COLO829 (cell line): Measurements from ENCODE around the gene VPS8.
A peak's percentile ranks its signal among the peaks of the same experiment; 100 is the strongest.

Source experiments
- DNase-seq: peaks from one replicate; pipeline ENCODE4 v3.0.0; 2012; ENCODE audit warnings: low spot score

Gene VPS8

DNA sequence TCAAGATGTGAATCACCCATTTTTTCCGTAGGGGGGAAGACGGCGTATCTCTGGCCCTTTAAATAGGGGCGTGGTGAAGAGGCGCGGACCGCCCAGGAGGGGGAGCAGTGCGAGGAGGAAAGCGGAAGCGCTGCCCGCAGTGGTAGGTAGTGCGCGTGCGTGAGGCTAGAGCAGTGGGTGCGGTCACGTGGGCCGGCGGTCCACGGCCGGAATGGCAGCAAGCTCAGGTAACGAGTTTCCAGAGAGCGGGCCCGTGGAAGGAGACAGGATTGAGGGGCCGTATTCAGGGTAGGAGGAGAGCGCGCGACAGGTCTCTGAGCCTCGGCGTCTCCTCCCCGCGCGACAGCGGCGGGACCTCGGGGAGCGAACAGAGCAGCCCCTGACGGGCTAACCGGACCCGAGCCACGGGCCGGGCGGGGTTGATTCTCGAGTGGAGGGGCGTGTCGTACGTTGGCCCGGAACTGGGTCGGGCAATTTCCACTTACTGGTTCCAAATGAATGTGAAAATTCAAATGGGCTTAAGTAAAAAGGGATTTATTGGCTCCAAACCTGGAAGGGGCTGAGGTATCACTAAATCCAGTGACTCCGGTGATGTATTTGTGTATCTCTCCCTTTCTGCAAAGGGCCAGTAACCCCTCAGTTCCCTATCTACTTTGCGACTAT lies at the start of gene VPS8:
TSS of gene VPS8 (plus strand) at position 168 of the 663 bp plus-strand sequence. CDS start 12,467 bp downstream, outside the sequence.
- DNase-seq: peak; percentile 96

- DNase-seq: no peak
Measured at GRCh38 chr3:184764191-184764590, 47.8 kb upstream of the VPS8 start.

- DNase-seq: no peak
Measured at GRCh38 chr3:184765047-184765729, 46.8 kb upstream of the VPS8 start.

DNA sequence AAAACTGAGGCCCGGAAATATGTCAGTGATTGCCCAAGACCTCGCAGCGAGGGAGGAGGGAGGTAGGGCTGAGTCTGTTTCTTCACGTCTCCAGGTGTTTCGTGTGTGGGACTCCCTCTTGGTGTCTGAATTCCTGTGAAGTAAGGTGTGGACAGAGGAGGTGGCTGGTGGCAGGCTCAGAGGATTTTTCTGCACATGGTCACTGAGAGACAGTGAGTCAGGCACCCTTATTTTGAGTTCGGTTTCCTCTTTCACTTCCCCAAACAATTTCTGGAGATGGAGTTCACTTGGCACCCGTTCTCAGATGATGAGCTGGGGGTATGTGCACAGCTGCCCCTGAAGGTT lies 46.3 kb upstream of the VPS8 start:
- no peak for DNase-seq

GRCh38 chr3:184766555-184767261 lies 45.3 kb upstream of the VPS8 start:
- no peak for DNase-seq

DNA sequence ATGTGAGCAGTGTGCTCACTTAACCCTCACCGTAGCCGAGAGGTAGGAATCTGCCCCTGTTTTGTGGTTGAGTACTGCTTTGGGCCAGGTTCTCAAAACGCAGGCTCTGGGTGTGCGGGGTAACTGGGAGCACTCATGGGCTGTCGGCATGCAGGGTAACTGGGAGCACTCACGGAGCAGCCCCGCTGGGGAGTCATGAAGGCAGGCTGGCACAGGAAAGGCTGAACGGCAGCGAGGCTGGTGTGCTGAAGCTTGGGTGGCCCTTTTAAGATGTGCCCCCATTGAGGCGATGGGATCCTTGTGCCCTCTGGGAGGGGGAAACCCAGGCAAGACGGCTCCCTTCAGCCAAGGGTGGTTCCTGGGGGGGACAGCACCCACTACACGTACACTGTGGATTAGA lies 44.6 kb upstream of the VPS8 start:
- DNase-seq: no peak

- DNase-seq: no peak
Measured at GRCh38 chr3:184769382-184770170, 42.4 kb upstream of the VPS8 start.

DNA sequence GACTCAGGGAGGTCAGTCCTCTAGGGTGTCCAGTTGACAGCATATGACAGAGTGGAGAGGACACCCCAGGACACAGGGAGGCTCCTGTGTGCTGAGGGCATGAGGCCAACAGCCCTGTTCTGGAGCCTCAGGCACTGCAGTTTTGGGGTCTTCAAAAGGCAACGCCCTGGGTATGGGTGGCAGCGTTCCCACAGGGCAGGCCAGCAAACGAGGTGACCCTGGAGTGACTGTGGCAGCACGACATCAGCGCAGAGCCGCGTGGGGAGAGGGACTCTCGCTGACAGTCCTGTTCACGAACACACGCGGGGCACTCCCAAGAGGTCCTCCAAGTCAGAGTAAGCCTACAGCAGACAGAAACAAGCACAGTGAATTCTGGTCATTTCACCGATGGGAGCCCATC lies 41.4 kb upstream of the VPS8 start:
- no peak for DNase-seq

DNA sequence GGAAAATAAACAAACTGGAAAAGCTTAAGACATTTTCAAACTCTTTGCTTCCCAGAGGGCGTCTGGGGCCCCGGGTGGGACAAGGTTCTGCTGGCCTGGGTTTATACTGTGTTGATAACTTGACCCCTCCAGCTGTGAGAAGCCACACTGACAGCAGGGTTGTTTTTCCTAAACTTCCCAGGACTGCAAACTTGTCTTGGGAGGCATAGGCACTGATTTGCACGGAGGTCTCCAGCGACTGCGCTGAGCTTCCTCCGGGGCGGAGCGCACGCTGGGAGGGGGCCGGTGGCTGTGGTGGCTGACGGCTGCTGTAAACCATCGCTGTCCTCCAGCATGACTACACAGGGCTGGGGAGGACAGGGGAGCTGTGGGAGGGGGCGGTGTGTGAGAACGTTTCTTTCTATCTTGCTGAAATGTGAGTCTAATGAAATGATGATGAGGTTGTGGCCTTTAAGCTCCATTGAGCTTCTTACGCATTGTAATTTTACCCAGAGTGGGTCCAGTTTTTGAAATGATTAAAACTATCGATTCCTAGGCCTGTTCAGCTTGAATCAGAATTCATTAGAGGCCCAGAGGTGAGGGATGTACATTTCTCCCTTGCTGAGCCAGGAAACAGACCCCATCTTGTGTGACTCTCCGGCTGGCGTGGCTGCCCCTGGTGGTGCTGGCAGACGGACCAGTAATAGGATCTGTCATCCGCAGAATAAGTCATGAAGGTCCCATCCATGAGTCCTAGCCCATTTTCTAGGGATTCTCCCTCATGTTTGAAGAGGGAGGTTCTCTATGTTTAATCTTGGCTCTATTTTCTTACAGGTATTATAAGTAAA lies 40.5 kb upstream of the VPS8 start:
- DNase-seq: no peak

- no peak for DNase-seq
Measured at GRCh38 chr3:184772667-184773272, 39.2 kb upstream of the VPS8 start.

GRCh38 chr3:184773283-184774186 lies 38.4 kb upstream of the VPS8 start:
- DNase-seq: no peak

DNA sequence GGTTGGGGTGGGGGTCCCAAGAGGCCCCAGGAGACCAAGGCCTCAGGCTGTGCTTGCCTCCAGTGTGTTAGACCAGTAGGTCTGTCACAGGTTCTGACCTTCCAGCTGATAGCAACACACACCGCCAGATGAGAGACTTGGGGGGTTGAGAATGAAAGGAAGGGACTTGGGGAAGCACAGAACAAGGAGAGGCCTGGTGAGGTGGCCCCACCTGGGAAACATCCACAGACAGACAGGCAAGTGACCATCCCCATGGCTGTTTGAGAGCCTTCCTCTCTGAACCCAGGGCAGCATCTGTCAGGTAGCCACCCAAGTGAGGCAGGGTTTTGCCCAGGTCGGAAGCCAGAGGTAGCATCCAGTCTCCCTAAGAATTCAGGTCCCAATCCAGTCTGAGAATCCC lies 35.0 kb upstream of the VPS8 start:
- no peak for DNase-seq

- peak; percentile 95 for DNase-seq
Measured at GRCh38 chr3:184777566-184778356, 34.2 kb upstream of the VPS8 start.

GRCh38 chr3:184778426-184779332 lies 33.3 kb upstream of the VPS8 start:
- no peak for DNase-seq

DNA sequence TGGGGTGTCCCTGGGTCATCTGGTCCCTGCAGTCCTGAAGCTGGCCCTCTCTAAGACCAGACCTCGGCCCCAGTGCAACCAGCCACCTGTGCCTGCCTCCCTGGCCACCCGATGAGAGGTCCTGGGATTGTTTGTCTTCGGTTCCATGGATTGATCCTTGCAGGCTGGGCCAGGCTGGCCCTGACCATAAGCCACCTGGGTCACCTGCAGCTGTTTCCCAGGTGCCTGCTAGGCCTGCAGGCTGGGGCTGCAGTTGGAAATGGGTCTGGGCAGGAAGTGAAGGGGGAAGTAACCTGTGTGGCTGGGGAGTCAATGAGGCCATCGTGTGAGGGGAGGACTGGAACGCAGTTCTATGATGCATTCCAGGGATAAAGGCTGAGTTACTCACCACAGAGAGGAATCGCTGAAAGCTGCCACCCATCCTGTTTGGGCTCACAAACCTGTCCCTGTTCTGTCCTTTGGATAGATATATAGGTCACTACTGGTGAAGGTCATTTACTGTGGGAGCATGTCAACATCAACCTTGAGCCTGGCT lies 30.9 kb upstream of the VPS8 start:
- DNase-seq: no peak

- DNase-seq: no peak
Measured at GRCh38 chr3:184781801-184782200, 30.2 kb upstream of the VPS8 start.

- no peak for DNase-seq
Measured at GRCh38 chr3:184783319-184783718, 28.6 kb upstream of the VPS8 start.
